ENCODE measurements around the gene GRIK1.

Gene GRIK1

DNA sequence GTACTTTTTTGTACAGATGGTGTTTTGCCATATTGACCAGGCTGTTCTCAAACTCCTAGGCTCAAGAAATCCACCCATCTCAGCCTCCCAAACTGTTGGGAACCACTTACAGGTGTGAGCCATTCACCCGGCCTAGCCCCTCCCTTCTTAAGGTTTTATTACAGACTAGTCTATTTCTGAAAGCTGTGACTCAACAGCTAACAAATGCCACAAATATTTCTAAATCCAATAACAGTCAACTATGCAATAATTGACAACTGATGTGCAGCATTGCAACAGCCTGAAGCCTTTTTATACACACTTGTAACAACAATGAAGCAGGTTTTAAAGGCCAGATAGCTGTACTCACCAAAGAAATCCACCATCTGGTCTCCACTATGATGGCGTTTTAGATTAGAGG is 51.4 kb downstream of the GRIK1 start:
- H3K27ac ChIP-seq, result no peak overlapping the region
- TF ChIP-seq, protein P1, sequence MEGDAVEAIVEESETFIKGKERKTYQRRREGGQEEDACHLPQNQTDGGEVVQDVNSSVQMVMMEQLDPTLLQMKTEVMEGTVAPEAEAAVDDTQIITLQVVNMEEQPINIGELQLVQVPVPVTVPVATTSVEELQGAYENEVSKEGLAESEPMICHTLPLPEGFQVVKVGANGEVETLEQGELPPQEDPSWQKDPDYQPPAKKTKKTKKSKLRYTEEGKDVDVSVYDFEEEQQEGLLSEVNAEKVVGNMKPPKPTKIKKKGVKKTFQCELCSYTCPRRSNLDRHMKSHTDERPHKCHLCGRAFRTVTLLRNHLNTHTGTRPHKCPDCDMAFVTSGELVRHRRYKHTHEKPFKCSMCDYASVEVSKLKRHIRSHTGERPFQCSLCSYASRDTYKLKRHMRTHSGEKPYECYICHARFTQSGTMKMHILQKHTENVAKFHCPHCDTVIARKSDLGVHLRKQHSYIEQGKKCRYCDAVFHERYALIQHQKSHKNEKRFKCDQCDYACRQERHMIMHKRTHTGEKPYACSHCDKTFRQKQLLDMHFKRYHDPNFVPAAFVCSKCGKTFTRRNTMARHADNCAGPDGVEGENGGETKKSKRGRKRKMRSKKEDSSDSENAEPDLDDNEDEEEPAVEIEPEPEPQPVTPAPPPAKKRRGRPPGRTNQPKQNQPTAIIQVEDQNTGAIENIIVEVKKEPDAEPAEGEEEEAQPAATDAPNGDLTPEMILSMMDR (conservative IDR thresholded peaks at IDR 0.05), result no peak
- no peak for TF ChIP-seq ZFX (IDR thresholded peaks at IDR 0.05)

GRCh38 chr21:29887313-29888009 is 52.3 kb downstream of the GRIK1 start:
- TF ChIP-seq, protein P1 (conservative IDR thresholded peaks at IDR 0.05), result no peak
- TF ChIP-seq ZFX (IDR thresholded peaks at IDR 0.05), result no peak
- no peak overlapping the region for H3K27ac ChIP-seq

GRCh38 chr21:29885491-29885890 is 54.3 kb downstream of the GRIK1 start:
- H3K27ac ChIP-seq, result no peak overlapping the region
- TF ChIP-seq, protein P1 (conservative IDR thresholded peaks at IDR 0.05), result no peak
- no peak for TF ChIP-seq ZFX (IDR thresholded peaks at IDR 0.05)

DNA sequence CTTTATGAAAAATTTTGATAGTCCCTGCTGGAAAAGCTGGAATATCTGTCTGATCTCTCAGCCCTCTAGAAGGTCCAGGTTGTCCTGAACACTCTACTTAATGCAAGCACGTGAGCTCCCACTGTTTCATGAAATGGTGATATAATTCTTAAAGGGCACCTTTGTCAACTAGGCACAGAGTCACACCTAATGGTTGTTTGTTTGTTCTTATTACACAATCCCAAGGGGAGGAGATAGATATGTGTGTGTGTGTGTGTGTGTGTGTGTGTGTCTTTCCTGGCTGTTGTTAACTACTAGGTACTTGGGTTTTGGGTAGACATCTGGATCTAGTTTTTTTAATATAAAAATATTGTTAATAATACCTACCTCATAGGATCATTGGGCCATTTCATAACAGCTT is 63.9 kb downstream of the GRIK1 start:
- H3K27ac ChIP-seq, result no peak overlapping the region
- TF ChIP-seq ZFX (IDR thresholded peaks at IDR 0.05), result no peak
- TF ChIP-seq, protein P1 (conservative IDR thresholded peaks at IDR 0.05), result no peak

- TF ChIP-seq, protein P1 (conservative IDR thresholded peaks at IDR 0.05), result no peak
- no peak for TF ChIP-seq ZFX (IDR thresholded peaks at IDR 0.05)
- no peak overlapping the region for H3K27ac ChIP-seq
Measured at GRCh38 chr21:29875036-29875716, 64.6 kb downstream of the GRIK1 start.

- TF ChIP-seq, protein P1 (conservative IDR thresholded peaks at IDR 0.05), result no peak
- no peak for TF ChIP-seq ZFX (IDR thresholded peaks at IDR 0.05)
- H3K27ac ChIP-seq, result no peak overlapping the region
Measured at GRCh38 chr21:29873908-29874307, 65.9 kb downstream of the GRIK1 start.

DNA sequence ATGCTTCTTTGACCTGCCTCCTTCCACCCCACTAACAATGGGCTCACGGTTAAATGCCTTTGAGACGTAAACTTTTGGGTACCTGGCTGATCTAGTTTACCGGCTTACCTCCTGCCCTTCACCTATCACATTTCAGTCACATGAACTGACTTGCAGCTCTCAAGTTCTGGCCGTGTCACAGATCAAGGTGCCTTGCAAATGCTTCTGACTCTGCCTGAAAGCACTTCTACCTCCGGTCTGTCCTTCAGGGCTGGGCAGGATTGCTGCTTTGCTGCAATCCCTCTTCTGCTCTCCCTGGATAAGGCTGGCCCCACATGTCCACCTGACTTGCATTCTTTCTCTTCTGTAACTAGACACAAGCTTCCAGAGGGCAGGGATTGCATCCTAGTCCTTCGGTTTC is 69.0 kb downstream of the GRIK1 start:
- TF ChIP-seq, protein P1 (conservative IDR thresholded peaks at IDR 0.05), result no peak
- no peak for TF ChIP-seq ZFX (IDR thresholded peaks at IDR 0.05)
- no peak overlapping the region for H3K27ac ChIP-seq

Data from C4-2B (cell line).